Neural progenitor cell (in vitro differentiated cells): ENCODE results near the gene CNTNAP2. TPM values are rescaled to one million over a fixed set of nuclear protein-coding genes. Genes with fewer than 3 reads are reported as not detected.

Source experiments
- DNase-seq: peaks from one replicate; pipeline ENCODE4 v3.0.0-alpha.2; 2016; ENCODE audit warnings: low spot score
- H2AFZ ChIP-seq: fragments of 200-600 bp; sonication (generic); replicated peaks from 2 replicates; pipeline ENCODE4 v1.6.1; 2016; ENCODE audit warnings: antibody characterized with exemption
- H3F3A ChIP-seq: fragments of 200-600 bp; sonication (generic); 2 replicates; pipeline ENCODE4 v1.6.1; 2016; ENCODE audit warnings: antibody characterized with exemption, low read depth
- H3K27ac ChIP-seq: fragments of 200-600 bp; sonication (generic); 2 replicates; pipeline ENCODE4 v1.5.1; 2016; ENCODE audit warnings: mild to moderate bottlenecking
- H3K27me3 ChIP-seq: fragments of 200-600 bp; sonication (generic); 2 replicates; pipeline ENCODE4 v1.6.1; 2016; ENCODE audit warnings: mild to moderate bottlenecking, moderate library complexity
- H3K36me3 ChIP-seq: fragments of 200-600 bp; sonication (generic); 2 replicates; pipeline ENCODE4 v1.5.1; 2016
- H3K4me1 ChIP-seq: fragments of 200-600 bp; sonication (generic); 2 replicates; pipeline ENCODE4 v1.6.1; 2016; ENCODE audit warnings: mixed run types
- H3K4me2 ChIP-seq: fragments of 200-600 bp; sonication (generic); 2 replicates; pipeline ENCODE4 v1.6.1; 2016
- H3K4me3 ChIP-seq: fragments of 200-600 bp; sonication (generic); 2 replicates; pipeline ENCODE4 v1.5.1; 2016
- H3K79me2 ChIP-seq: fragments of 200-600 bp; sonication (generic); 2 replicates; pipeline ENCODE4 v1.6.1; 2016; ENCODE audit warnings: low read depth
- H3K9ac ChIP-seq: fragments of 200-600 bp; sonication (generic); 2 replicates; pipeline ENCODE4 v1.6.1; 2016
- H3K9me3 ChIP-seq: fragments of 200-600 bp; sonication (generic); 2 replicates; pipeline ENCODE4 v1.5.1; 2016; ENCODE audit warnings: low read depth
- H4K20me1 ChIP-seq: fragments of 200-600 bp; sonication (generic); 2 replicates; pipeline ENCODE4 v1.6.1; 2016; ENCODE audit warnings: low read depth
- H3K27ac Mint-ChIP-seq: 3 replicates; pipeline ENCODE4 v1.8.0; 2021; ENCODE audit warnings: mixed read lengths
- H3K27me3 Mint-ChIP-seq: 2 replicates; pipeline ENCODE4 v1.8.0; 2022; ENCODE audit warnings: low read depth, mild to moderate bottlenecking, inconsistent platforms, moderate library complexity, mixed read lengths; ENCODE audit not compliant: insufficient read depth
- H3K36me3 Mint-ChIP-seq: 3 replicates; pipeline ENCODE4 v1.8.0; 2021; ENCODE audit warnings: mixed read lengths
- H3K4me1 Mint-ChIP-seq: 3 replicates; pipeline ENCODE4 v1.8.0; 2021; ENCODE audit warnings: mixed read lengths
- H3K4me3 Mint-ChIP-seq: 3 replicates; pipeline ENCODE4 v1.8.0; 2021; ENCODE audit warnings: mild to moderate bottlenecking, moderate library complexity, mixed read lengths
- H3K9me3 Mint-ChIP-seq: 3 replicates; pipeline ENCODE4 v1.8.0; 2020; ENCODE audit warnings: mixed read lengths
- EZH2 ChIP-seq: fragments of 200-600 bp; sonication (generic); IDR thresholded peaks from 2 replicates; pipeline ENCODE4 v1.6.1; 2017; ENCODE audit warnings: antibody characterized with exemption, mild to moderate bottlenecking, moderate library complexity
- EZH2phosphoT487 ChIP-seq: fragments of 200-600 bp; sonication (generic); IDR thresholded peaks from 2 replicates; pipeline ENCODE4 v1.6.1; 2017; ENCODE audit warnings: antibody characterized with exemption
- total RNA-seq: library from RNA; depleted of rRNA; stranded (reverse); fragments of >200 nt; gene quantifications from 2 replicates; pipeline ENCODE4 v1.2.3, GENCODE V29; 2015; ENCODE audit warnings: low replicate concordance
- TF ChIP-seq, protein P1 (sequence below): fragments of 200-600 bp; sonication (generic); IDR thresholded peaks from 2 replicates; pipeline ENCODE4 v1.5.1; 2017; ENCODE audit warnings: antibody characterized with exemption, mild to moderate bottlenecking

Gene CNTNAP2
- total RNA-seq, 1 donor from 2014 or later: 126 TPM

DNA sequence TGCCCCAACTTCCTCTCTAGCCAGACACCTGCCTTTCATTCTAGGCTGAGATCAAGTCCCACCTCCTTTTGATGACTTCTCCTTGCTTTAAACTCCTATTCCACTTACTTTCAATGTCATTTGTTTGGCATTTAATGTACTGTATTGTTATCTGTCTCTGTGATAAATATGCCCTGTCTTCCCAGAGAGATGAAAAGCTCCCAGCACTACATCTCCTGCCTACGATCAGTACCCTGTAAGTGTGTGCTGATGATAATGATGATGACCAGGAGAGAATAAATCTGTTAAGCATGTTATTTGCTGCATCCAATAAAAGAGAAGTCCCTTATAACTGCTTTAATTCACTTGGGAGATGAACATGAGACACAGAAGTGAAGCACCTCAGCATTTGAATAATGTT lies 2106.6 kb downstream of the CNTNAP2 start:
- Mint-ChIP-seq H3K4me1 (peaks cover 19% of the 10 kb centered on the region), H3K27me3 (peaks cover 6% of the 10 kb centered on the region), H3K9me3 (peaks cover 11% of the 10 kb centered on the region), H3K4me3 (no peak overlapping the region), H3K36me3 (peaks cover 1% of the 10 kb centered on the region), H3K27ac (no peak overlapping the region)
- no peaks in the 10 kb centered on the region for H3K79me2 ChIP-seq
- H3K9me3 ChIP-seq: no peaks in the 10 kb centered on the region
- no peaks in the 10 kb centered on the region for H3F3A ChIP-seq
- H3K27me3 ChIP-seq: no peaks in the 10 kb centered on the region
- no peaks in the 10 kb centered on the region for H4K20me1 ChIP-seq
- H3K4me2 ChIP-seq: no peak overlapping the region
- H3K4me3 ChIP-seq: no peak overlapping the region
- no peak overlapping the region for H3K27ac ChIP-seq
- DNase-seq: no peak
- TF ChIP-seq, protein P1, sequence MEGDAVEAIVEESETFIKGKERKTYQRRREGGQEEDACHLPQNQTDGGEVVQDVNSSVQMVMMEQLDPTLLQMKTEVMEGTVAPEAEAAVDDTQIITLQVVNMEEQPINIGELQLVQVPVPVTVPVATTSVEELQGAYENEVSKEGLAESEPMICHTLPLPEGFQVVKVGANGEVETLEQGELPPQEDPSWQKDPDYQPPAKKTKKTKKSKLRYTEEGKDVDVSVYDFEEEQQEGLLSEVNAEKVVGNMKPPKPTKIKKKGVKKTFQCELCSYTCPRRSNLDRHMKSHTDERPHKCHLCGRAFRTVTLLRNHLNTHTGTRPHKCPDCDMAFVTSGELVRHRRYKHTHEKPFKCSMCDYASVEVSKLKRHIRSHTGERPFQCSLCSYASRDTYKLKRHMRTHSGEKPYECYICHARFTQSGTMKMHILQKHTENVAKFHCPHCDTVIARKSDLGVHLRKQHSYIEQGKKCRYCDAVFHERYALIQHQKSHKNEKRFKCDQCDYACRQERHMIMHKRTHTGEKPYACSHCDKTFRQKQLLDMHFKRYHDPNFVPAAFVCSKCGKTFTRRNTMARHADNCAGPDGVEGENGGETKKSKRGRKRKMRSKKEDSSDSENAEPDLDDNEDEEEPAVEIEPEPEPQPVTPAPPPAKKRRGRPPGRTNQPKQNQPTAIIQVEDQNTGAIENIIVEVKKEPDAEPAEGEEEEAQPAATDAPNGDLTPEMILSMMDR: no peak
- no peak for TF ChIP-seq EZH2
- TF ChIP-seq EZH2phosphoT487: no peak
- H2AFZ ChIP-seq: no peak overlapping the region
- H3K9ac ChIP-seq: no peak overlapping the region
- H3K4me1 ChIP-seq: no peaks in the 10 kb centered on the region
- H3K36me3 ChIP-seq: no peaks in the 10 kb centered on the region

DNA sequence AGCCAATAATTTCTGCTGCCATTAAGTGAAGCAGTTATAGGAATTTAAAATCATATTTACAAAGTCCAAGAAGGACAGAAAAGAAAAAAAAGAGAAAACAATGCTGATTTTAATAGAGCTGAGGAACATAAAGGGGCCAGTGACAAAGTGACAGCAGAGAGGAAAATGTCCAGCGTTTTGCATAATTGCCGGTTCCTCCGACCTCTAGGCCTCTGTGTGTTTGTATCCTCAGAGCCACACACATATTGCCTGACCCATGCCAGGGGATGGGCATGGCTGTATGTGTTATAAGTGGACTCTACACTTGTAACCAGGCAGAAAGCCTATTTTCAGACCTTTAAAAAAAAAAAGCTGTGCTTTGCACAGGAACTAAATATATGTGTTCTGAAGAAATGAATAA lies 2107.1 kb downstream of the CNTNAP2 start:
- Mint-ChIP-seq H3K4me3 (no peak overlapping the region), H3K4me1 (peaks cover 20% of the 10 kb centered on the region), H3K9me3 (peaks cover 11% of the 10 kb centered on the region), H3K27me3 (peaks cover 6% of the 10 kb centered on the region), H3K36me3 (peaks cover 1% of the 10 kb centered on the region), H3K27ac (no peak overlapping the region)
- Histone ChIP-seq H3F3A (no peaks in the 10 kb centered on the region), H3K27me3 (no peaks in the 10 kb centered on the region), H3K79me2 (no peaks in the 10 kb centered on the region), H3K36me3 (no peaks in the 10 kb centered on the region), H3K4me1 (no peaks in the 10 kb centered on the region), H3K4me2 (no peak overlapping the region), H3K27ac (no peak overlapping the region), H3K4me3 (no peak overlapping the region), H3K9me3 (no peaks in the 10 kb centered on the region), H4K20me1 (no peaks in the 10 kb centered on the region), H2AFZ (no peak overlapping the region), H3K9ac (no peak overlapping the region)
- no peak for DNase-seq
- TF ChIP-seq EZH2: no peak
- TF ChIP-seq, protein P1: no peak
- TF ChIP-seq EZH2phosphoT487: no peak

DNA sequence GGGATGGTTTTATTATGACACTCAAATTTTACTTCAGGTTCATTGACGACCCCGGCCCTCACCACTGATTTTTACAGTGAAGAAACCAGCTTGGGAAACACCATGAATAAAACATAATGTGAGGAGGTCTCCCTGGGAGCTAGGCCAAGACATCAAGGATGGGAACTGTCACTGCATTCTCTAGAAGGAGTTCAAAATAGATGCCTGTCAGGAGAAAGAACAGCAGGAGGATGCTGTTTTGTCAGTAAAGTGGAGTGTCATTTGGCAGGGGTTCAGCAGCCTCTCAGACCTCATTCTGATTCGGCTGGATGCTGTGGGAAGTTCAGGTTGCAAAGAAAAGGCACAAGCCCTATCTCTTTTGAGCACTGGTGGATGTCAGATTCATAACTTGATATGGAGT lies 2113.7 kb downstream of the CNTNAP2 start:
- TF ChIP-seq EZH2 (no peak), EZH2phosphoT487 (no peak)
- TF ChIP-seq, protein P1: no peak
- H4K20me1 ChIP-seq: no peaks in the 10 kb centered on the region
- no peak overlapping the region for H3K9ac ChIP-seq
- DNase-seq: no peak
- peak overlapping the region; percentile 90 for H3K27ac Mint-ChIP-seq
- H3K27me3 ChIP-seq: no peaks in the 10 kb centered on the region
- no peak overlapping the region for H3K4me2 ChIP-seq
- H3K9me3 ChIP-seq: no peaks in the 10 kb centered on the region
- peaks cover 6% of the 10 kb centered on the region for H3K27me3 Mint-ChIP-seq
- peaks cover 42% of the 10 kb centered on the region for H3K4me1 Mint-ChIP-seq
- no peak overlapping the region for H3K27ac ChIP-seq
- H3K36me3 ChIP-seq: no peaks in the 10 kb centered on the region
- H3K36me3 Mint-ChIP-seq: peaks cover 1% of the 10 kb centered on the region
- H3K79me2 ChIP-seq: no peaks in the 10 kb centered on the region
- no peak overlapping the region for H2AFZ ChIP-seq
- no peak overlapping the region for H3K4me3 ChIP-seq
- H3K4me1 ChIP-seq: no peaks in the 10 kb centered on the region
- peaks cover 9% of the 10 kb centered on the region for H3K9me3 Mint-ChIP-seq
- no peaks in the 10 kb centered on the region for H3F3A ChIP-seq
- no peak overlapping the region for H3K4me3 Mint-ChIP-seq
